ENCODE results near the gene C2CD3. TPM values are rescaled to one million over a fixed set of nuclear protein-coding genes. Genes with fewer than 3 reads are reported as not detected.
"Not testable (repeated sequence)": the region's sequence is repeated elsewhere in the genome, so short reads cannot be mapped to it uniquely, and the experiment has no call there.

C2CD3 gene
- total and polyA plus RNA-seq, 2 experiments from 2014 or later, result 7.3 to 9.2 TPM

DNA sequence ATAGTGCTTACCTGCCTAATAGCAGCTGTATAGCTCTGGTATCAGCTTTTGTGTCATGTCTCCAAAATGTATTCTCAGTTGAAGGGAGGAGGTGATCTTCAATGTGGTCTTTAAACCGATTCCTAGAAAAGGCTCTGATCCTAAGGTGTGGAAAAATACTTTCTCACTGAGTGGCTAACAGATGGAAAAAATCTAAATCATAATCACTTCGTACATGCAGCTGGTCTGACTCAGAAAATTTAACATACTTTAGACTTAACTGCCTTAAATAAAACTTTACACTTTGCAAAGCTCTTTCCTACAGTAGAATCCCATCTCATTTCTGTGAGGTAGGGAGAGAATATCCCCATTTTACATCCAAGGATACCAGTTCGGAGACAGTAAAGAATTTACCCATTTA, 38.0 kb downstream of the C2CD3 start:
- no peak overlapping the region for H3K27ac ChIP-seq
- no peaks in the 10 kb centered on the region for H4K20me1 ChIP-seq (ENCODE audit: insufficient read depth)
- no peaks in the 10 kb centered on the region for H3K79me2 ChIP-seq (ENCODE audit: insufficient read depth)
- H3K4me2 ChIP-seq (ENCODE audit: unreplicated experiment), result no peak overlapping the region
- peaks cover 12% of the 10 kb centered on the region for H3K4me1 ChIP-seq (ENCODE audit: insufficient read depth)
- in situ Hi-C loops (cut with MboI), result no loop called here
- no peaks in the 10 kb centered on the region for H3K9me2 ChIP-seq (ENCODE audit: insufficient read depth)
- TF ChIP-seq EZH2phosphoT487 (IDR thresholded peaks at IDR 0.05; ENCODE audit: insufficient read depth, low read depth) (no peak), EZH2 (IDR thresholded peaks at IDR 0.05; ENCODE audit: insufficient read depth, poor library complexity, severe bottlenecking) (no peak)
- WGBS, 2 experiments (ENCODE audit: low coverage in 1 of 2, low lambda C conversion rate in 2 of 2, missing lambda C conversion rate in 2 of 2), result 84 to 91% methylated on average over 3 of the region's 3 CpGs
- H3K27me3 ChIP-seq (replicated peaks; ENCODE audit: insufficient read depth), result no peaks in the 10 kb centered on the region
- no peak overlapping the region for H3K4me3 ChIP-seq
- no peaks in the 10 kb centered on the region for H3K9me3 ChIP-seq (ENCODE audit: low read depth)
- H3K9ac ChIP-seq, result no peak overlapping the region
- H3K36me3 ChIP-seq (ENCODE audit: low read depth), result peaks cover 9% of the 10 kb centered on the region; the same call in 1 of the 2 replicates
- H3F3A ChIP-seq (ENCODE audit: insufficient read depth), result peaks cover 3% of the 10 kb centered on the region
- DNase-seq, result no peak
- no peak overlapping the region for H2AFZ ChIP-seq

DNA sequence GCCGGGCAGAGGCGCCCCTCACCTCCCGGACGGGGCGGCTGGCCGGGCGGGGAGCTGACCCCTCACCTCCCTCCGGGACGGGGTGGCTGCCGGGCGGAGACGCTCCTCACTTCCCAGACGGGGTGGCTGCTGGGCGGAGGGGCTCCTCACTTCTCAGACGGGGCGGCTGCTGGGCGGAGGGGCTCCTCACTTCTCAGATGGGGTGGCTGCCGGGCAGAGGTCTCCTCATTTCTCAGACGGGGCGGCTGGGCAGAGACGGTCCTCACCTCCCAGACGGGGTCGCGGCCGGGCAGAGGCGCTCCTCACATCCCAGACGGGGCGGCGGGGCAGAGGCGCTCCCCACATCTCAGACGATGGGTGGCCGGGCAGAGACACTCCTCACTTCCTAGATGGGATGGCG, 41.7 kb downstream of the C2CD3 start:
- H3K79me2 ChIP-seq (ENCODE audit: insufficient read depth); H3K4me3 ChIP-seq; H3K9ac ChIP-seq; H3K9me3 ChIP-seq (ENCODE audit: low read depth); H4K20me1 ChIP-seq (ENCODE audit: insufficient read depth); DNase-seq; H3K9me2 ChIP-seq (ENCODE audit: insufficient read depth); H3K27me3 ChIP-seq (replicated peaks; ENCODE audit: insufficient read depth); in situ Hi-C loops (cut with MboI); H2AFZ ChIP-seq; H3F3A ChIP-seq (ENCODE audit: insufficient read depth); H3K36me3 ChIP-seq (ENCODE audit: low read depth); H3K4me1 ChIP-seq (ENCODE audit: insufficient read depth); H3K4me2 ChIP-seq (ENCODE audit: unreplicated experiment); H3K27ac ChIP-seq: not testable (repeated sequence)
- WGBS, 2 experiments (ENCODE audit: low coverage in 1 of 2, low lambda C conversion rate in 2 of 2, missing lambda C conversion rate in 2 of 2), result 94% methylated on average over 30 of the region's 33 CpGs; no CpG with 5 or more reads in 1 of the 2 experiments

GRCh38 chr11:74123008-74123448, 47.8 kb downstream of the C2CD3 start:
- peak; percentile 17 for DNase-seq

GRCh38 chr11:74121804-74122203, 49.0 kb downstream of the C2CD3 start:
- Histone ChIP-seq H3F3A (ENCODE audit: insufficient read depth) (0 out of 2 replicates have a peak, but pooled peaks cover 5% of the 10 kb centered on the region), H3K4me2 (ENCODE audit: unreplicated experiment) (no peak overlapping the region), H2AFZ (no peak overlapping the region), H3K27ac (no peak overlapping the region), H3K4me3 (no peak overlapping the region), H3K36me3 (ENCODE audit: low read depth) (no peaks in the 10 kb centered on the region), H4K20me1 (ENCODE audit: insufficient read depth) (no peaks in the 10 kb centered on the region), H3K9me2 (ENCODE audit: insufficient read depth) (no peaks in the 10 kb centered on the region), H3K4me1 (ENCODE audit: insufficient read depth) (no peaks in the 10 kb centered on the region), H3K9ac (no peak overlapping the region), H3K9me3 (ENCODE audit: low read depth) (no peaks in the 10 kb centered on the region), H3K27me3 (replicated peaks; ENCODE audit: insufficient read depth) (no peaks in the 10 kb centered on the region), H3K79me2 (ENCODE audit: insufficient read depth) (no peaks in the 10 kb centered on the region)
- in situ Hi-C loops (cut with MboI), result no loop called here
- TF ChIP-seq EZH2 (IDR thresholded peaks at IDR 0.05; ENCODE audit: insufficient read depth, poor library complexity, severe bottlenecking), result no peak
- no peak for TF ChIP-seq EZH2phosphoT487 (IDR thresholded peaks at IDR 0.05; ENCODE audit: insufficient read depth, low read depth)
- 90% methylated on average over 5 of the region's 5 CpGs for WGBS, 2 experiments (ENCODE audit: low coverage in 1 of 2, low lambda C conversion rate in 2 of 2, missing lambda C conversion rate in 2 of 2)
- DNase-seq, result no peak

More at GRCh38 chr11:74123008-74123448, 47.8 kb downstream of the C2CD3 start:
- no peaks in the 10 kb centered on the region for H3K4me1 ChIP-seq (ENCODE audit: insufficient read depth)
- no peaks in the 10 kb centered on the region for H3K36me3 ChIP-seq (ENCODE audit: low read depth)
- TF ChIP-seq EZH2phosphoT487 (IDR thresholded peaks at IDR 0.05; ENCODE audit: insufficient read depth, low read depth), result no peak
- TF ChIP-seq EZH2 (IDR thresholded peaks at IDR 0.05; ENCODE audit: insufficient read depth, poor library complexity, severe bottlenecking), result no peak
- no peaks in the 10 kb centered on the region for H3K9me3 ChIP-seq (ENCODE audit: low read depth)
- no peak overlapping the region for H2AFZ ChIP-seq
- H3K9ac ChIP-seq, result no peak overlapping the region
- no peaks in the 10 kb centered on the region for H3K9me2 ChIP-seq (ENCODE audit: insufficient read depth)
- H3F3A ChIP-seq (ENCODE audit: insufficient read depth), result 0 out of 2 replicates have a peak, but pooled peaks cover 5% of the 10 kb centered on the region
- H3K27me3 ChIP-seq (replicated peaks; ENCODE audit: insufficient read depth), result no peaks in the 10 kb centered on the region
- no peak overlapping the region for H3K4me3 ChIP-seq
- no peaks in the 10 kb centered on the region for H4K20me1 ChIP-seq (ENCODE audit: insufficient read depth)
- in situ Hi-C loops (cut with MboI), result no loop called here
- no peak overlapping the region for H3K4me2 ChIP-seq (ENCODE audit: unreplicated experiment)
- H3K27ac ChIP-seq, result no peak overlapping the region
- H3K79me2 ChIP-seq (ENCODE audit: insufficient read depth), result no peaks in the 10 kb centered on the region

GRCh38 chr11:74120260-74121035, 50.4 kb downstream of the C2CD3 start:
- DNase-seq; H2AFZ ChIP-seq; H3K9me2 ChIP-seq (ENCODE audit: insufficient read depth); H3K27me3 ChIP-seq (replicated peaks; ENCODE audit: insufficient read depth); H3F3A ChIP-seq (ENCODE audit: insufficient read depth); H3K36me3 ChIP-seq (ENCODE audit: low read depth); in situ Hi-C loops (cut with MboI); H3K4me1 ChIP-seq (ENCODE audit: insufficient read depth); H3K9ac ChIP-seq; H3K27ac ChIP-seq; H3K9me3 ChIP-seq (ENCODE audit: low read depth); H3K4me3 ChIP-seq; H3K4me2 ChIP-seq (ENCODE audit: unreplicated experiment); H4K20me1 ChIP-seq (ENCODE audit: insufficient read depth); H3K79me2 ChIP-seq (ENCODE audit: insufficient read depth): not testable (repeated sequence)
- 92 to 93% methylated on average over 5 of the region's 5 CpGs for WGBS, 2 experiments (ENCODE audit: low coverage in 1 of 2, low lambda C conversion rate in 2 of 2, missing lambda C conversion rate in 2 of 2)
